NCI-H510A treated with DMSO at 0.1 percent for 48 hours (cell line): Measurements from ENCODE around the gene CIB4.
A peak's percentile ranks its signal among the peaks of the same experiment; 100 is the strongest.

Experiments used
- DNase-seq: peaks from one replicate; lab custom pipeline; 2025; lab: John Stamatoyannopoulos, UW

Gene CIB4

GRCh38 chr2:26581991-26582842 lies 58.9 kb downstream of the CIB4 start:
- no peak for DNase-seq

DNA sequence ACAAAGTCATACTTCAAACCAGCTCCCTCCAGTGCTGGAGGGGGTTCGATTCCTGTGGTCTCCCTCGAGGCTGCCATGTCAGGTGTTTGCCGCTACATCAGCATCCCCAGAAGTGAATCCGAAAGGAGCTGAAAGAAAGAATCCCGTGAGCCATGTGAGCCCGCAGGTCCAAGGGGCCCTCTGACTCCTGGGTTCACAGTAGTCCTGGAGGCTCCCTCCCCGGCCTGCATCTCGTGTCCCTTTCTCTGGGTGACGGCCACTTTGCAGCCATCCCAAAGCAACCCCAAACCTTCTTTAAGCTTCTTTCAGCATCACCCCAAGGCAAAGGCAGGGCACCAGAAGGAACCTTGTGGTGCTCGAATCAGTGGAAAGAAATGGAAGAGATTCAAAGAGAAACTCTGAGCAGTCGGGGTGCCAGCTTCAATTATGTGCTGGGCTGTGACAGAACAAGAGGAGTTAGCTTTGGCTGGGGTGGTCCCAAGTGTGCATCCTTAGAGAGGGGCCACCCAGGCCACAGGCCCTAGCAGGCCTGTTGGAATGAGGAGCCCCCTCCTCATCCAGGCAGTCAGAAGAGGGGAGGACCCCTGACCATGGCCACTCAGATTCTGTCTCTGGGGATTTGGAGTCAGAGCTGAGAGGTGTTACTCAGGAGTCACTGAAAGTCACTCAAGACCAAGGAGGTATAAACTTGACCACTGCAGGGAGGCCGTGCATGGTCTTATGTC lies 59.7 kb downstream of the CIB4 start:
- no peak for DNase-seq

DNA sequence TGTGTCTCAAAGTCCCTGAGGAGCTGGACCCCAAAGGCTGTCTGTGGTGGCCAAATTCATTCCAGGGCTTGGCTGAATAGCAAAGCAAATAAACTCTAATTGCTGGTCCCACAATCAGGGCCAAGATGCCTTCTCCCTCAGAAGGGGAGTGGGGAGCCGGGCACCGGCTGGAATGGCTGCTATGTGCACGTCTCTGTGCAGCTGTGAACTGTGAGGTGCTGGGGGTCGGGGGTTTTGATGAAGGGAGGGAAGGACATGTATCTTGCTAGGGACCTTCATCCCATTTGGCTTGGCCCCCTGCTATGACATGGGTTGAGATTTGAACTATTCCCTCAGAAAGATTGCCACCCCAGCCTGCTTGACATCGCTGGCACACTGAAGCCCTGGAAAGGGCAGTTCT lies 60.4 kb downstream of the CIB4 start:
- no peak for DNase-seq

GRCh38 chr2:26580151-26580550 lies 61.0 kb downstream of the CIB4 start:
- DNase-seq, result no peak

- no peak for DNase-seq
These were observed 61.5 kb downstream of the CIB4 start for GRCh38 chr2:26579723-26580040.

GRCh38 chr2:26579025-26579722 lies 62.0 kb downstream of the CIB4 start:
- DNase-seq, result no peak

GRCh38 chr2:26578581-26578980 lies 62.6 kb downstream of the CIB4 start:
- no peak for DNase-seq

- DNase-seq, result no peak
These were observed 63.1 kb downstream of the CIB4 start for GRCh38 chr2:26578113-26578458.

DNA sequence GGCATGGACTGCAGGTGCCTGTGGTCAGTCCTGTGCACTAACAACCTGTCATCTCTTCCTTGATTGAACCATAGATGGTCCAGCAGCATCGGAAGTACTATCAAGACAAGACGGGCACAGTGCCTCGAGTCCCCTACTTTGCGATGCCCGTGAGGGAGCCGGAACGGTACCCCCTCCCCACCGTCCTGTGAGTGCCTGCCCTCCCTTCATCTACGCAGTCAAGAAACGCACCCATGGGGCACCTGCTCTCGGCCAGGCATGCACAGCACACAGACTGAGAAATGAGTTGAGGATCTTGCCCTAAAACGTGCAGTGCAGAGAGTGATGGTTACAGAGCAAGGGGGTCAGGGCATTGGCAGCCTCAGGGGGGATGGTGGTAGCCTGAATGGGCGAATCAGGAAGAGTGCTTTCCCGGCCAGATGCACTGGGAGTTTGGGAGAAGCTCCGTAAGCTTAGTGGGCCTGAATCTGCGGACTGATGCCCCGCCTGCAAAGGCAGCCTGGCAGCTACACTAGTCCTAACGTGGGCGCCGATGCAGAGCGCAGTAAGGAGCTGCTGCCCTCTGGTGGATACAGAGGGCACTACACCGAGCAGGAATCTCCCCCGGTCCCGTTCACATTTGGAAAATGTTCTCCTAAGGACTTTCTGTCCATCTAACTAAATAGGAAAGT lies 63.6 kb downstream of the CIB4 start:
- peak; percentile 76 for DNase-seq

- DNase-seq, result peak; percentile 11
These were observed 64.4 kb downstream of the CIB4 start for GRCh38 chr2:26576565-26577441.

GRCh38 chr2:26575836-26576564 lies 65.2 kb downstream of the CIB4 start:
- no peak for DNase-seq

DNA sequence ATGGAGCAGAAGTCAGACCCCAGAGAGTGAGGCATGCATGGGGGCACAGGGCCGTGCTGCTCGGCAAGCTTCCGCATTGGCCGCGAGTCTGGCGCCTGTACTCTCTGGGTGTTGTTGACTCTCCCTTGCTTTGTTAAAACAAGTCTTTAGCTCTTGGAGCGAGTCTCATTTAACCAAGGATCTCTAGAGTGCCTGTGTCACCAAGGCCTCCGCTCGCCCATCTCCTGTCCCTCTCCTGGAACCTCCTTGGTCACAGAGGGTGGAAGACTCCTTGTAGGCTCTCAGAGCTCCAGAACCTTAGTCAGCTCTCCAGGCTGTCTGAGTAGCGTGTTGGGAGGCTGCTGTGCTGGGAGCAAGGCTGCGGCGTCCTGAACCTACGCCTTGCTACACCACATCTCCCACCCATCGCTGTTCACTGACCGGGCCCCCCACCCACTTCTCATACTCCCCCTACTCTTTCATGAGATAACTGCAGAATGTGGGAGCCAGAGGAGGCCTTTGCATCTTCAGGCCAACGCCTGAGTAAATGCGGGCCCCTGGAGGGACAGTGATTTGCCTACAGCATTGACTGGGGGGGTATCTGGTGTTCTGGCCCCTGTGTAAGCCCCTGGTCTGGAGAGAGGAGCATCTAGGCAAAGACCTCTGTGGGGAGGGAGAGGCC lies 66.1 kb downstream of the CIB4 start:
- no peak for DNase-seq

DNA sequence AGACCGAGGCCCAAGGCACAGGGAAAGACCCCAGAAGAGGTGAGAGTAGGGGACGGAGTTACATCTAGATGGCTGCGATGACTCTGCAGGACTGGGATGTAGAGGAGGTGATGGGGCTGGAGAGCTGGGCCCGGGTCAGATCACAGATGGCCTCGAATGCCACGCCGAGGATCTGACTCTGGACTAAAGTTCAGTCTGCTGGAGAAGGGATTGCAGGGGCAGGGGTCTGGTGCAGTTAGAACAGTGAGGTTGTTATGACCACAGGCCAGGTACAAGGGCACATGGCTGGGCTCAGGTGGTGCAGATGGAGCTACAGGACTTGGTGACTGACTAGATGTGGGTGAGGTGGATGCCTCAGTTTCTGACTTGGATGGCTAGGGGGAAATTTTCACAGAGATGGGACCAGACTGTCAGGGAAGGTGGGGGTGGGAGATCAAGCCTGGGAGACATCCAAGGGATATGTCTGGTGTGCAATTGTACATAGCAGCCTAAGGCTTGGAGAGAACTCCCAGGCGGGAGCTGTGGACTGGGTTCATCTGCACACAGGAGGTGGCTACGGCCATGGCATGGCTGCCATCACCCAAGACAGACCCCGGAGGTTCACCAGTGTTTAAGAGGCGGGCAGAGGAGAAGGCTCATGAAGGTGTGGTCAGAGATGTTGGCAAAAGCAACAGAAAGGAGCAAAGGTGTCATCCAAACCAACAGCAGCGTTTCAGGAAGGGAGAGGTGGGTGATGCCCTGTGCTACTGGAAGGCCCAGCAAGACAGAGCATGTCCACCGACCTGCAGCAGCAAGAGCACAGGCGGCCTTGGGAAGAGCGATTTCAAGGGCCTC lies 66.9 kb downstream of the CIB4 start:
- no peak for DNase-seq

DNA sequence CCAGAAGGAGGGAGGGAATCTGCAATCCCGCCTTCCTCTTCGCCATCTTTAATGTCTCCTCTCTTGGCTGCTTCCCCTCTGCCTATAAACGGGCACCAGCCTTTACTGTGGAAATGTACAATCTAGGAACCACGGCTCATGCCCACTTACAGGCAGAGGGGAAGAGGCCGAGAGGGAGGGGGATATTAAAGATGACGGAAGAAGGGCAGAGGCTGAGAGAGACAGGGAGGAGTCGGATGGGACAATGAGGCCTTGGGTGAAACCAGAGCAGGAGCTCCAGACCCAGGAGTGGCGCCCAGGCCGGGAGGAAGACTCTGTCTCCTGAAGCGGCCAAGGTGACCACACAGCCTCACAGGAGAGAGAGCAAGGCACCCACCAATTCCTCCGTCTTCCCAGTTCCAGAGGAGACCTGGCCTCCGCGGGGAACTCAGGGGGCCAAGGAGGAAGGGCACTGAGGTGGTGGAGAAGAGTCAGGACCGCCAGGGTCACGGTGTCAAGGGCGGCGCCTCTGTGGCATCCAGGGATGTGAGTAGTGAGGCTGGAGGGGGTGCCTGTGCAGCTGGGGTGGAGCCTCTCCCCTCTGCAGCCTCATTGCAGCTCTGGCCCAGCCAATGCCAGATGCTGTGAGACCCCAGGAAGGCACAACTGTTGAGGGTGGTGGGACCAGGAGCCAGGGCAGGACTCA lies 67.8 kb downstream of the CIB4 start:
- no peak for DNase-seq

DNA sequence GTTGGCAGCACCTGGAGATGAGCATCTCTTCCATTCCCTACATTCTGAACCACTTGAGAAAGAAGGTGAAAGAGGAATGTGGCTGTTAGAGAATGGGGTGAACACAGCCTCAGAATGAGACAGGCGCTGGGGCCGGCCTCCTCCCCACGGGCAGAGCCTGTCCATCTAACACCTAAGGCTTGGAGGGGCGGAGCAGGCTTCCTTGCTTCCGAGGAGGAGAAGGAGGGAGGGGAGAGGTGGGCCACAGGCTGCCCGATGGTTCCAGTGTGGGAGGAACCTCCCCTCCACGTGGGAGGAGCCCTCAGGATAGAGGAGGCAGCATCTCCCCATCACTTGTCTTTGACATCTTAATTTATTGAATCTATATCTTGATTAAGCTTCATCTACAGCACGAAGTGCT lies 68.6 kb downstream of the CIB4 start:
- DNase-seq, result no peak

- DNase-seq, result no peak
These were observed 69.8 kb downstream of the CIB4 start for GRCh38 chr2:26571316-26571715.

- no peak for DNase-seq
These were observed 71.1 kb downstream of the CIB4 start for GRCh38 chr2:26570083-26570430.

- no peak for DNase-seq
These were observed 71.7 kb downstream of the CIB4 start for GRCh38 chr2:26569216-26570082.
